SK-N-SH (cell line): ENCODE results near the gene IFT122. TPM values are rescaled to one million over a fixed set of nuclear protein-coding genes. Genes with fewer than 3 reads are reported as not detected.

Experiments used
- CTCF ChIA-PET: fragments of 300-600, 350-600 bp; formaldehyde crosslinking; extraction: SDS; loops from one replicate; lab custom pipeline; 2021; lab: Yijun Ruan, JAX
- POLR2A ChIA-PET: fragments of 350-600 bp; sonication (Branson Sonifier 250); formaldehyde crosslinking; extraction: SDS; loops from one replicate; lab custom pipeline; 2020; ENCODE audit warnings: antibody characterized with exemption, inconsistent platforms; lab: Yijun Ruan, JAX
- DNase-seq: peaks from one replicate; pipeline ENCODE4 v3.0.0; 2012
- H2AFZ ChIP-seq: fragments of 200-600 bp; sonication (generic); 2 replicates; pipeline ENCODE4 v1.8.1; 2016; ENCODE audit warnings: antibody characterized with exemption, mild to moderate bottlenecking, low read depth
- H3F3A ChIP-seq: fragments of 200-600 bp; sonication (generic); replicated peaks from 2 replicates; pipeline ENCODE3; 2016; ENCODE audit warnings: antibody characterized with exemption, mild to moderate bottlenecking; ENCODE audit not compliant: insufficient read depth
- H3K27ac ChIP-seq, 2 experiments: fragments of 200-500 bp in 1 of 2; fragments of 200-600 bp in 1 of 2; sonication (Bioruptor generic) in 1 of 2; sonication (generic), shearing (Covaris generic) in 1 of 2; 2 replicates each; pipeline versions ENCODE4 v1.5.1 to v1.6.1; 2014 to 2016; ENCODE audit warnings: low read depth in 2 of 2, inconsistent platforms in 1 of 2, low read length in 1 of 2, mild to moderate bottlenecking in 1 of 2, mixed read lengths in 1 of 2
- H3K27me3 ChIP-seq: fragments of 200-600 bp; sonication (generic), shearing (Covaris generic); 2 replicates; pipeline ENCODE4 v1.6.1; 2016; ENCODE audit warnings: mixed run types; ENCODE audit not compliant: insufficient read depth
- H3K36me3 ChIP-seq, 2 experiments: fragments of 200-500 bp in 1 of 2; fragments of 200-600 bp in 1 of 2; sonication (Bioruptor generic) in 1 of 2; sonication (generic) in 1 of 2; replicated peaks in 1 of 2; 2 replicates each; pipeline versions ENCODE3 to v1.5.1; 2014 to 2016; ENCODE audit warnings: low read length in 1 of 2, mild to moderate bottlenecking in 1 of 2; ENCODE audit not compliant: insufficient read depth in 2 of 2, control insufficient read depth in 1 of 2
- H3K4me1 ChIP-seq, 2 experiments: fragments of 200-500 bp in 1 of 2; fragments of 200-600 bp in 1 of 2; sonication (Bioruptor generic) in 1 of 2; sonication (generic), shearing (Covaris generic) in 1 of 2; 2 replicates each; pipeline versions ENCODE4 v1.5.1 to v1.6.1; 2014 to 2016; ENCODE audit warnings: low read depth in 1 of 2, low read length in 1 of 2, mixed run types in 1 of 2; ENCODE audit not compliant: insufficient read depth in 2 of 2, control insufficient read depth in 1 of 2
- H3K4me2 ChIP-seq: fragments of 200-600 bp; sonication (generic), shearing (Covaris generic); 2 replicates; pipeline ENCODE4 v1.6.1; 2017; ENCODE audit warnings: mixed run types
- H3K4me3 ChIP-seq, 2 experiments: fragments of 200-500 bp in 1 of 2; fragments of 200-600 bp in 1 of 2; sonication (Bioruptor generic) in 1 of 2; sonication (generic), shearing (Covaris generic) in 1 of 2; 2 replicates each; pipeline versions ENCODE4 v1.5.1 to v1.8.1; 2014 to 2016; ENCODE audit warnings: low read depth in 2 of 2, inconsistent platforms in 1 of 2, low read length in 1 of 2, mild to moderate bottlenecking in 1 of 2, mixed read lengths in 1 of 2, moderate library complexity in 1 of 2
- H3K79me2 ChIP-seq: fragments of 200-600 bp; sonication (generic); 2 replicates; pipeline ENCODE4 v1.8.1; 2017; ENCODE audit warnings: mild to moderate bottlenecking; ENCODE audit not compliant: insufficient read depth
- H3K9ac ChIP-seq: fragments of 200-600 bp; sonication (generic); 2 replicates; pipeline ENCODE4 v1.6.1; 2017; ENCODE audit warnings: mixed run types
- H3K9me2 ChIP-seq: fragments of 200-600 bp; sonication (generic); 2 replicates; pipeline ENCODE4 v1.6.1; 2017; ENCODE audit warnings: mixed run types
- H3K9me3 ChIP-seq: fragments of 200-600 bp; sonication (generic); 2 replicates; pipeline ENCODE4 v1.6.1; 2017; ENCODE audit warnings: mixed run types, mild to moderate bottlenecking, moderate library complexity
- H4K20me1 ChIP-seq: fragments of 200-600 bp; sonication (generic); 2 replicates; pipeline ENCODE4 v1.6.1; 2017; ENCODE audit warnings: mild to moderate bottlenecking, mixed run types; ENCODE audit not compliant: insufficient read depth
- CHD2 ChIP-seq: fragments of 150-350 bp; IDR thresholded peaks from 2 replicates; pipeline ENCODE4 v1.6.1; 2018; ENCODE audit warnings: low read length; ENCODE audit not compliant: partially characterized antibody
- CTCF ChIP-seq: fragments of 200-600 bp; sonication (generic); IDR thresholded peaks from 2 replicates; pipeline ENCODE4 v1.6.1; 2017; ENCODE audit warnings: antibody characterized with exemption, mild to moderate bottlenecking, moderate library complexity
- ELF1 ChIP-seq: IDR thresholded peaks from 2 replicates; pipeline ENCODE4 v1.4.0; 2012
- EZH2phosphoT487 ChIP-seq: fragments of 200-600 bp; sonication (generic); IDR thresholded peaks from 2 replicates; pipeline ENCODE4 v1.6.1; 2017; ENCODE audit warnings: low read depth, mixed run types, mild to moderate bottlenecking, antibody characterized with exemption, moderate library complexity, borderline replicate concordance
- GABPA ChIP-seq: IDR thresholded peaks from 2 replicates; pipeline ENCODE4 v1.4.0; 2012; ENCODE audit warnings: low read depth, mild to moderate bottlenecking
- IRF3 ChIP-seq: fragments of 150-350 bp; IDR thresholded peaks from 2 replicates; pipeline ENCODE4 v1.6.1; 2016; ENCODE audit warnings: mild to moderate bottlenecking, low read depth, low read length
- NFIC ChIP-seq: IDR thresholded peaks from 2 replicates; pipeline ENCODE4 v1.4.0; 2012; ENCODE audit warnings: borderline replicate concordance
- NRF1 ChIP-seq: IDR thresholded peaks from 2 replicates; pipeline ENCODE4 v1.6.1; 2012; ENCODE audit warnings: low read depth, mild to moderate bottlenecking, low read length
- PBX3 ChIP-seq: IDR thresholded peaks from 2 replicates; pipeline ENCODE4; 2012
- REST ChIP-seq: IDR thresholded peaks from 2 replicates; pipeline ENCODE4 v1.6.1; 2012; ENCODE audit warnings: mild to moderate bottlenecking, low read depth, low read length, moderate library complexity
- SIN3A ChIP-seq: IDR thresholded peaks from 2 replicates; pipeline ENCODE4 v1.6.1; 2012; ENCODE audit warnings: low read depth, mild to moderate bottlenecking, low read length, moderate library complexity, borderline replicate concordance
- TCF12 ChIP-seq: IDR thresholded peaks from 2 replicates; pipeline ENCODE4 v1.4.0; 2012
- TEAD4 ChIP-seq: IDR thresholded peaks from 2 replicates; pipeline ENCODE4 v1.4.0; 2012; ENCODE audit warnings: mild to moderate bottlenecking, borderline replicate concordance; ENCODE audit not compliant: insufficient read depth
- USF1 ChIP-seq: IDR thresholded peaks from 2 replicates; pipeline ENCODE4 v1.4.0; 2012; ENCODE audit warnings: low read depth, borderline replicate concordance
- USF2 ChIP-seq: fragments of 150-350 bp; IDR thresholded peaks from 2 replicates; pipeline ENCODE4 v1.6.1; 2017; ENCODE audit warnings: antibody characterized with exemption, low read length, low read depth, borderline replicate concordance
- ZBTB33 ChIP-seq: IDR thresholded peaks from 2 replicates; pipeline ENCODE4 v1.4.0; 2012; ENCODE audit warnings: low read depth, borderline replicate concordance
- WGBS: methylation state at CpG from one replicate; pipeline ENCODE4 v1.1.6; 2017; ENCODE audit warnings: low lambda C conversion rate; 5-methylcytosine and 5-hydroxymethylcytosine counted together
- polyA plus RNA-seq, 3 experiments: library from polyadenylated mRNA; depleted of rRNA; stranded (reverse); fragments of >200 nt; gene quantifications; 2 replicates each; pipeline ENCODE4 v1.2.3, GENCODE V29; 2012

IFT122 gene
- polyA plus RNA-seq, 1 of the 3 experiments (the other 2 are of a cell fraction), result 20.1 TPM

GRCh38 chr3:129403450-129403849 lies 36.6 kb upstream of the IFT122 start:
- no peaks in the 10 kb centered on the region; the same call in 1 of the 2 replicates for H4K20me1 ChIP-seq
- H3K4me2 ChIP-seq, result no peak overlapping the region
- no peaks in the 10 kb centered on the region for H3K9me2 ChIP-seq
- POLR2A ChIA-PET, result no interaction called here
- H3K27me3 ChIP-seq, result no peaks in the 10 kb centered on the region
- no peak overlapping the region for H3K9ac ChIP-seq
- no peak for DNase-seq
- CTCF ChIA-PET, result interaction anchor here (1.2 kb wide), 1 partner anchor 87 kb away, joined by 3 read pairs; a partner anchor contains a TSS
- H3K36me3 ChIP-seq, result no peaks in the 10 kb centered on the region
- peaks cover 4% of the 10 kb centered on the region for H3F3A ChIP-seq
- no peak overlapping the region for H3K4me3 ChIP-seq
- no peak overlapping the region for H2AFZ ChIP-seq
- no peak overlapping the region for H3K27ac ChIP-seq
- WGBS, result 72% methylated on average over 7 of the region's 7 CpGs
- no peaks in the 10 kb centered on the region for H3K9me3 ChIP-seq
- no peaks in the 10 kb centered on the region for H3K4me1 ChIP-seq
- TF ChIP-seq NRF1 (no peak), NFIC (no peak), ELF1 (no peak)
- H3K79me2 ChIP-seq, result peaks cover 8% of the 10 kb centered on the region

- POLR2A ChIA-PET, result no interaction called here
- TF ChIP-seq CTCF (no peak), TEAD4 (no peak), PBX3 (no peak), REST (no peak), ZBTB33 (no peak), SIN3A (no peak), USF2 (no peak), USF1 (no peak), TCF12 (no peak), EZH2phosphoT487 (no peak), CHD2 (no peak), IRF3 (no peak), GABPA (no peak)
Measured at GRCh38 chr3:129404130-129404529, 35.9 kb upstream of the IFT122 start.

More at GRCh38 chr3:129404130-129404529, 35.9 kb upstream of the IFT122 start:
- Histone ChIP-seq H3K27ac (no peak overlapping the region), H3F3A (peaks cover 4% of the 10 kb centered on the region), H3K9me2 (no peaks in the 10 kb centered on the region), H3K4me1 (no peaks in the 10 kb centered on the region), H3K9ac (no peak overlapping the region), H3K9me3 (no peaks in the 10 kb centered on the region), H3K79me2 (peaks cover 1% of the 10 kb centered on the region), H3K4me3 (no peak overlapping the region), H4K20me1 (no peaks in the 10 kb centered on the region), H2AFZ (no peak overlapping the region), H3K36me3 (no peaks in the 10 kb centered on the region), H3K27me3 (no peaks in the 10 kb centered on the region), H3K4me2 (no peak overlapping the region)
- 13% methylated on average over 2 of the region's 8 CpGs for WGBS
- no peak for DNase-seq
- CTCF ChIA-PET, result no interaction called here
